MM.1S (cell line): Measurements from ENCODE around the gene RNF130.

ENCODE experiments used
- DNase-seq: peaks from one replicate; pipeline ENCODE4 v3.0.0-alpha.2; 2015
- H2AFZ ChIP-seq: fragments of 300-600 bp; sonication (generic); 2 replicates; pipeline ENCODE4 v1.6.0; 2016; ENCODE audit warnings: antibody characterized with exemption, low read length
- H3F3A ChIP-seq: fragments of 300-600 bp; sonication (generic); 2 replicates; pipeline ENCODE4 v1.6.1; 2016; ENCODE audit warnings: mild to moderate bottlenecking, antibody characterized with exemption, low read length, moderate library complexity, mixed read lengths; ENCODE audit not compliant: insufficient read depth
- H3K27ac ChIP-seq: fragments of 300-600 bp; sonication (generic); 2 replicates; pipeline ENCODE4 v1.5.1; 2016; ENCODE audit warnings: mild to moderate bottlenecking, low read length
- H3K27me3 ChIP-seq: fragments of 300-600 bp; sonication (generic); replicated peaks from 2 replicates; pipeline ENCODE4 v1.6.0; 2016; ENCODE audit warnings: low read length; ENCODE audit not compliant: insufficient read depth
- H3K36me3 ChIP-seq: fragments of 300-600 bp; sonication (generic); replicated peaks from 2 replicates; pipeline ENCODE4 v1.6.1; 2016; ENCODE audit warnings: mild to moderate bottlenecking, low read length, mixed read lengths; ENCODE audit not compliant: insufficient read depth
- H3K4me1 ChIP-seq: fragments of 300-600 bp; sonication (generic); 2 replicates; pipeline ENCODE4 v1.6.1; 2016; ENCODE audit warnings: low read length, mixed read lengths
- H3K4me2 ChIP-seq: fragments of 300-600 bp; sonication (generic); 2 replicates; pipeline ENCODE4 v1.6.0; 2016; ENCODE audit warnings: low read depth, low read length
- H3K4me3 ChIP-seq: fragments of 300-600 bp; sonication (generic); 2 replicates; pipeline ENCODE4 v1.5.1; 2016; ENCODE audit warnings: low read length, mixed read lengths
- H3K79me2 ChIP-seq: fragments of 300-600 bp; sonication (generic); 2 replicates; pipeline ENCODE4 v1.6.1; 2016; ENCODE audit warnings: mixed run types, low read length, mixed read lengths
- H3K9ac ChIP-seq: fragments of 300-600 bp; sonication (generic); 2 replicates; pipeline ENCODE4 v1.6.1; 2016; ENCODE audit warnings: low read length, mixed read lengths
- H3K9me2 ChIP-seq: fragments of 300-600 bp; sonication (generic); replicated peaks from 2 replicates; pipeline ENCODE4 v1.6.1; 2016; ENCODE audit warnings: mild to moderate bottlenecking, low read length, mixed read lengths; ENCODE audit not compliant: insufficient read depth
- H3K9me3 ChIP-seq: fragments of 300-600 bp; sonication (generic); replicated peaks from 2 replicates; pipeline ENCODE4 v1.6.1; 2016; ENCODE audit warnings: mild to moderate bottlenecking, low read length, mixed read lengths; ENCODE audit not compliant: insufficient read depth
- H4K20me1 ChIP-seq: fragments of 300-600 bp; sonication (generic); 2 replicates; pipeline ENCODE4 v1.6.1; 2016; ENCODE audit warnings: mild to moderate bottlenecking, low read length, moderate library complexity, mixed read lengths; ENCODE audit not compliant: insufficient read depth
- CTCF ChIP-seq: fragments of 300-600 bp; sonication (generic); IDR thresholded peaks from 2 replicates; pipeline ENCODE4 v1.5.1; 2016; ENCODE audit warnings: antibody characterized with exemption, low read length, mixed read lengths
- EZH2 ChIP-seq: fragments of 300-600 bp; sonication (generic); optimal IDR thresholded peaks from 2 replicates; pipeline ENCODE3; 2017; ENCODE audit warnings: low read depth, mild to moderate bottlenecking, antibody characterized with exemption, low read length, mixed read lengths
- EZH2phosphoT487 ChIP-seq: fragments of 300-600 bp; sonication (generic); IDR thresholded peaks from 2 replicates; pipeline ENCODE4 v1.6.1; 2018; ENCODE audit warnings: antibody characterized with exemption, low read length

Gene RNF130

GRCh38 chr5:180109920-180110319 lies 38.4 kb upstream of the RNF130 start:
- Histone ChIP-seq H3K27me3 (peaks cover 33% of the 10 kb centered on the region), H3F3A (no peaks in the 10 kb centered on the region), H3K27ac (no peak overlapping the region), H3K4me3 (no peak overlapping the region), H3K79me2 (no peaks in the 10 kb centered on the region), H3K9ac (no peak overlapping the region), H4K20me1 (no peaks in the 10 kb centered on the region), H2AFZ (no peak overlapping the region), H3K36me3 (no peaks in the 10 kb centered on the region), H3K4me1 (no peaks in the 10 kb centered on the region), H3K9me3 (no peaks in the 10 kb centered on the region), H3K9me2 (no peaks in the 10 kb centered on the region), H3K4me2 (no peak overlapping the region)
- no peak for DNase-seq
- TF ChIP-seq CTCF (no peak), EZH2 (no peak), EZH2phosphoT487 (no peak)

GRCh38 chr5:180107005-180107404 lies 35.4 kb upstream of the RNF130 start:
- Histone ChIP-seq H3K27me3 (peaks cover 49% of the 10 kb centered on the region), H3K9me2 (no peaks in the 10 kb centered on the region), H3K36me3 (no peaks in the 10 kb centered on the region), H3F3A (no peaks in the 10 kb centered on the region), H3K27ac (no peak overlapping the region), H3K4me1 (no peaks in the 10 kb centered on the region), H2AFZ (no peak overlapping the region), H3K79me2 (no peaks in the 10 kb centered on the region), H3K9me3 (no peaks in the 10 kb centered on the region), H4K20me1 (no peaks in the 10 kb centered on the region), H3K4me2 (no peak overlapping the region), H3K9ac (no peak overlapping the region), H3K4me3 (no peak overlapping the region)
- TF ChIP-seq EZH2 (no peak), CTCF (no peak), EZH2phosphoT487 (no peak)
- no peak for DNase-seq

GRCh38 chr5:180105827-180106312 lies 34.3 kb upstream of the RNF130 start:
- Histone ChIP-seq H3K4me2 (no peak overlapping the region), H4K20me1 (no peaks in the 10 kb centered on the region), H3K27me3 (peaks cover 61% of the 10 kb centered on the region), H3K36me3 (no peaks in the 10 kb centered on the region), H3K27ac (no peak overlapping the region), H3K9me3 (no peaks in the 10 kb centered on the region), H3K9me2 (no peaks in the 10 kb centered on the region), H3F3A (no peaks in the 10 kb centered on the region; the same call in 1 of the 2 replicates), H3K4me3 (no peak overlapping the region), H3K9ac (no peak overlapping the region), H2AFZ (no peak overlapping the region), H3K79me2 (no peaks in the 10 kb centered on the region), H3K4me1 (no peaks in the 10 kb centered on the region)
- DNase-seq, result no peak
- no peak for TF ChIP-seq EZH2
- no peak for TF ChIP-seq CTCF
- TF ChIP-seq EZH2phosphoT487, result no peak
